Measurements from ENCODE around the gene DNASE1L3.
"Not testable (repeated sequence)": the region's sequence is repeated elsewhere in the genome, so short reads cannot be mapped to it uniquely, and the experiment has no call there.

The DNASE1L3 gene

DNA sequence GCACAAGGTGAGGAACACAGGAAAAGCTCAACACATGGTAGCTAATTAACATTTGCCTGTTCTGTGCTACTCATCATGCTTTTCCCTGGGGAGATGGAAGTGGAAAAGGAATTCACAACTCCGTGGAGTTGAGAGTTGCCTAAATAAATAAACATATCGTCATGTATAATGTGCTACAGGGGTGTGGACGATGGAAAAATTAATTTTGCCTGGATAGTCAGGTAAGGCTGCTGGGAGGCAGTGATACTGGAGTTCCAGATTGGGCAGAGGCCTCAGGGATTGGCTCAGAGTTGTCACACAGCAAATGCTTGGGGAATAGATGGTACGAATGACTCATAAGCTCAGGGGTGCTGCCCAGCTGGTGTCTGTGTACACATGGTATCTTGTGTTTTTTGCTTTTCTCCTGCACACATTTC, 23.8 kb upstream of the DNASE1L3 start:
- no peak for DNase-seq

DNA sequence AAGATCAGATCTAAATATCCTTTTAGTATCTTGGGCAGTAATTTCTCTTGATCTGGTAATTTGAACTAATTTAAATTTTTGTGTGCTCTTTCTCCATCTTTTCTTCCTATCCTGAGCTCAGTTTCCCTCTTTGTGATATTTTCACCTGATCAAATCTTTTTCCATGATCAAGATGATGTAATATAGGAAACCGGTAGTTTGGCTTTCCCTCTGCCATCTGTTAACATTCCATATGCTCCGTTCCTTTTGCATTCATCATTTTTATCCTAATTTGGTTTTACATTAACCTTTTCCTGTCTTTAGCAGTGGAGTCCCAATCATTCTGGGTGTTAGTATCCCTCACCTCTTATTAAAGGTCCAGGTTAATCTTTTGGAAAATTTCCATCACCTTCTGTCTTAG, 20.9 kb upstream of the DNASE1L3 start:
- DNase-seq = no peak

DNA sequence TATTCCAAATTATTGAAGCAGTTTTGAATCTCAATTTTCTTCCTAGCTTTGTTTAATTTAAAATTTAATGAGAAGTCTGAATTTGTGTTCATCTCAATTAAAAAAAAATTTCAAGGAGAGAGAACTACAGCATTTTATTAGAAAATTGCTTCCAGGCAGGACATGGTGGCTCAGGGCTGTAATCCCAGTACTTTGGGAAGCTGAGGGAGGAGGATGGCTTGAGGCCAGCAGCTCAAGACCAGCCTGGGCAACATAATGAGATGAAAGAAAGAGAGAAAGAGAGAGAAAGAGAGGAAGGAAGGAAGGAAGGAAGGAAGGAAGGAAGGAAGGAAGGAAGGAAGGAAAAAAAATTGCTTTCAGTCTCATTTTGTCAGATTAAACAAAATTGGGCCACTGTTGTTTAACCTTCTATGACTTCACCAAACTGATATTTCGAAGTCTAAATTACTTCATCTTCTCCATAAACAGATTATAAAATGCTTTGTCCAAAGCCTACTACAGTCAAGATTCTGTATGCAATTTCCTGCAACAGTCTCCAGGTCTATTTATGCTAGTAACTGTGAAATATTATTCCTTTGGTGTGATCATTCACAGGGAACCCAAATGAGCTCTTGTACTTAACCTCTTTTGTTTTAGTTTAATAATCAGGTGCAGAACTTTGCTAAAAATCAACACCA, 20.2 kb upstream of the DNASE1L3 start:
- DNase-seq = no peak

DNA sequence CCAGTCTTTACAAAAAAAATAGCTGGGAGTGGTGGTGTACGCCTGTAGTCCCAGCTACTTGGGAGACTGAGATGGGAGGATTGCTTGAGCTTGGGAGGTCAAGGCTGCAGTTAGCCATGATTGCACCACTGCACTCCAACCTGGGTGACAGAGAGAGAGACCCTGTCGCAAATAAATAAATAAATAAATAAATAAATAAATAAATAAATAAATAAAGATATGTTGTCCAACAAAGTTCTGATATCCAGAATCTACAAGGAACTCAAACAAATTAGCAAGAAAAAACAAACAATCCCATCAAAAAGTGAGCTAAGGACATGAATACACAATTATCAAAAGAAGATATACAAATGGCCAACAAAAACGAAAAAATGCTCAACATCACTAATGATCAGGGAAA, 17.2 kb upstream of the DNASE1L3 start:
- DNase-seq = not testable (repeated sequence)

DNA sequence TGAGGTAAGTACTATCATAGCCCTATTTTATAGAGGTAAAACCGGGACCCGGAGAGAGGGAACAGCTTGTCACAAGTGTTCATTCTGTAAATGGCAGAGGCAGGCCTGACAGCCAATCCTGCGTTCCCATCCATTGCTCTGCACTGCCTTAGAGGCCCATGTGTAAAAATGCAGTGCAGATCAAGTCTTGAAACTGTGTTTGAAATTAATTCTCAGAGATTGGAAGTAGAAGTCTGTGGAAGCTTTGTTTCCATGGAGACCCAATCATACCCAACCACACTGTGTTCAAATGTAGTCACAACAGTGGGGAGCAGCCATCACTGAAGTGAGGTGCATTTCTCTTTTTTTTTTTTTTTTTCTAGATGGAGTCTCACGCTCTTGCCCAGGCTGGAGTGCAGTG, 13.1 kb upstream of the DNASE1L3 start:
- no peak for DNase-seq

DNA sequence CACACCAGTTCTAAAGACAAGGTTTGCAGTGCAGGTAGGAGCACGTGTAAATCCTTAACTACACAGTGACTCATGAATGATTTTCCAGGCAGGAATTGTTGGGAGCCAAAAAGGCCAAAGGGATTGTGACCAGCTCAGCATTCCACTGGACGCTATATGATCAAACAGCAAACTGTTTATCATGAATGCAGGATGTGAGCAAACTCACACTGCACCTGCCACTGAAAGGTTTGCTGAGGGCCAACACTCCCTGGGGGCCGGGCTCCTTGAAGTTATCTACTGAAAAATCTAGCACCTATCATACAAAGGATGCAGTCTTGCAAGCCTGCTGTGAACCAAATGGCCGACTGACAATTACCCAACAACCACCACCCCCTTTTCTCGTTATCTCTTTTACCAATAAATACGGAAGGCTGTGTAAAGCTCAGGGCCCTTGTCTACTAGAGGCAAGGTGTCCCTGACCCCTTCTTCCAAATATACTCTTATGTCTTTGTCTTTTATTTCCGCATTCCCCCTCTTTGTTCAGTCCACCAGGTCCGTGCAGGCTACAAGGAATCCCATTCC, 11.5 kb upstream of the DNASE1L3 start:
- DNase-seq = no peak

DNA sequence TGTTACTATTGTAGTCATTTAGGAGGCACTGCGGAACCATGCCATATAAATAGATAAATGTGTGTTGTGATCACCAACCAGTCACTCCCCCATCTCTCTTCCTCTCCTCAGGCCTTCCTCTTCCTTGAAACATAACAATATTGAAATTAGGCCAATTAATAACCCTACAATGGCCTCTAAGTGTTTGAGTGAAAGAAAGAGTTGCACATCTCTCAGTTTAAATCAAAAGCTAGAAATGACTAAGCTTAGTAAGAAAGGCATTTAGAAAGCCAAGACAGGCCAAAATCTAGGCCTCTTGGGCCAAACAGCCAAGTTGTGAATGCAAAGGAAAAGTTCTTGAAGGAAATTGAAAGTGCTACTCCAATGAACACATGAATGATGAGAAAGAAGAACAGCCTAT, 8.1 kb upstream of the DNASE1L3 start:
- DNase-seq = no peak

DNA sequence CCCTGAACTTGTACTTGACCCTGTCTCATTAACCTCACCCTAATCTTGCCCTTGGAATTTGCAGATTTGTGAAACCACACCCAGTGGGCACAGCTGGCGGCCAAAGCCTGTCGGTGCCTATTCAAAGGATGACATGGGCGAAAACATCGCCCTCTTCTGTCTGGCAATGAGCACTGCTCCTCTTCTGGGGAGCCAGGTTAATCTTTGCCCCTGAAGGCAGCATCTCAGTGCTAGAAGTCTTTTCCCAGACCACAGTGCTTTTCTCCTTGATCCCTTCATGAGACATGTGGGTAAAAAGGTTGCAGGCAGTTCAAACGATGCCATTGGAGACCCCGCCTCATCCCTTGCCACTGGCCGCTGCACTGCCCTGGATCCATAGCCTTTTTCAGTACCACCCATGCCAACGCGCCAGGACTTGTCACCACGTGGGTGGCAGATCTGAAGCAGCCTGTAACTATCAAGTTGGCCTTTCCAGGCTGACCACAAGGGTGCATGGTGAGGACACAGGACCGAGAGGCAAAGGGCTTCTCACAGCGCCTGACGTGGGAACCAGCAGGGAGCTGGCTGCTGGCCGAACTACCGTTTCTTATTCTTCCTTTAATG, 6.5 kb upstream of the DNASE1L3 start:
- no peak for DNase-seq

DNA sequence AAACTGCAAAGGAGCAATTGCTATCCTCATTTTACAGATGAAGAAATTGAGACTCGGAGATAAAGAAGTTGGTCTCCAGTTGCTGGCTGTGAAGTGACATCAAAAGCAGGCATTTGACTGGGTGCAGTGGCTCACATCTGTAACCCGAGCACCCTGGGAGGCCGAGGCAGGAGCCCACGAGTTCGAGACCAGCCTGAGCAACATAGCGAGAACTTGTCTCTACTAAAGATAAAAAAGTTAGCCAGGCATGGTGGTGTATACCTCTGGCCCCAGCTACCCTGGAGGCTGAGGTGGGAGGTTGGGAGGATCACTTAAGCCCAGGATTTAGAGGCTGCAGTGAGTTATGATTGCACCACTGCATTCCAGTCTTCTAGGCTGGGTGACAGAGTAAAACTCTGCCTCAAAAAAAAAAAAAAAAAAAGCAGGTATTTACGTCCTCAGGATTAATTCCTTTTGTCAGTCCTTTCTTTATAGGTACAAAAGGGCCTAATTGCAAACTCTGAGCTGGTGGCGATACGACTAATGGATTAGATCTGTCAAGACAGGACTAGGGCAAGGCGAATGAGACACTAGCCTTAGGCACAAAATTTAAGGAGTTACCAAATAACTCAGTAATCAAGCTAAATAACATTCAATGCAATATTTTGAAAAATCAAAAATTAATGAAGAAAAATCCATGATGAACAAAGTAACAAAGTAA, 5.9 kb upstream of the DNASE1L3 start:
- no peak for DNase-seq

DNA sequence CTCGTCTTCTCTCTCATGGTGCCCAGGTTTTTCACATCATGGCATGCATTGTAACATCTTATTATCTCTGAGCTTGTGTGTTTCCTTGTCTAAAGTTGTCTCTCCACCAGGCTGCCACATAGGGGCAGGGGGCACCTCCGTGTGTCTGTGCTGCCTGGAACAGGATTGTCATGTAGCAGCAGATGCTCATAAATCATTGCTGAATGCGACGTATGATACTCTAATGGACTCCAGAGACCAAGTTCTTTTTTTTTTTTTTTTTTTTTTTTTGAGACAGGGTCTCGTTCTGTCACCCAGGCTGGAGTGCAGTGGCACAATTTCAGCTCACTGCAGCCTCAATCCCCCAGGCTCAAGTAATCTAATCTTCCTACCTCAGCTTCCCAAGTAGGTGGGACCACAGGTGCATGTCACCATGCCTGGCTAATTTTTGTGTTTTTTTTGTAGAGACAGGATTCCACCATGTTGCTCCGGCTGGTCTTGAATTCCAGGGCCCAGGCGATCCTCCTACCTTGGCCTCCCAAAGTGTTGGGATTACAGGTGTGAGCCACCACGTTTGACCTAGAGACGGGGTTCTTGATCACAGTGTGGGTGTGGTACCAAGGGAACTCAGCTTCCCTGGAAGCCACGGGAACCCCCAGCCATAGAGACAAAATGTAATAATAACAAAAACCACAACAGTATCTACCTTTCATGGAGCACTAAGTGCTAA, 4.7 kb upstream of the DNASE1L3 start:
- no peak for DNase-seq

DNA sequence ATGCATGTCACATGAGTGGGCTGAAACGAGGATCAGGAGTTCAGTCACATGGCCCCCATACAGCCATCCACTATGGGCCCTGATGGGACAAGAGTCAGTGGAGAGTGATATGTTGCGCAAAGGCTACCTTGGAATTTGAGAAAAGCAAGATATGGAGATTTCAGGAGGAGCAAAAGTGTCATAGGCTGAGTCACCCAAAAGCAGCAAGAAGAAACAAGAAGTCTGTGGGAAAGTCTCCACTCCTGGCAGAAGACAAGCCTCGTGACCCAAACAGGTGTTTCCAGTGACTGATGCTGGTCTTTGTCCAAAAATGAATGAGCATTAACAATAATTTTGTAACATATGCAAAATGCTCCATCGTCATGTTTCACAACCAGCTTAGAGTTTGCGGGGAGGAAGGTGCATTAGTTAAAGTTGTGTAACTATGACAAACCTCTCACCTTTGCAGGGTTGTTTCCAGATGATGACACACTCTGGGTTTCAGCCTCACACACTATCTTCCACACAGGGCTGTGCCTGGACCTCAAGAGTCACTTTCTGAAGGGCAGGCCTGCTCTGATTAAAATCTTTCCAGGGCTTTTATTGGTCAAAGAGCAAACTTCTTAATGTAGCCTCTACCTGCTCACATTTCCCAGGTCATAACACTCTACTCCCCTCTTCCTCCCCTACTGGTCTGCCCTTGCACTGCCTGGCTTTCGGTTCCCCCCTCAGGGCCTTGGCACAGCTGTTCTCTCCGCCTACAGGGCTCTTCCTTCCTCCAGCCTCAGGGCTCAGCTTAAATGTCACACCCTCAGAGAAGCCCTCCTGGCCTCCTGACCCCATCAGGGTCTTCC, 3.9 kb upstream of the DNASE1L3 start:
- DNase-seq = no peak

DNA sequence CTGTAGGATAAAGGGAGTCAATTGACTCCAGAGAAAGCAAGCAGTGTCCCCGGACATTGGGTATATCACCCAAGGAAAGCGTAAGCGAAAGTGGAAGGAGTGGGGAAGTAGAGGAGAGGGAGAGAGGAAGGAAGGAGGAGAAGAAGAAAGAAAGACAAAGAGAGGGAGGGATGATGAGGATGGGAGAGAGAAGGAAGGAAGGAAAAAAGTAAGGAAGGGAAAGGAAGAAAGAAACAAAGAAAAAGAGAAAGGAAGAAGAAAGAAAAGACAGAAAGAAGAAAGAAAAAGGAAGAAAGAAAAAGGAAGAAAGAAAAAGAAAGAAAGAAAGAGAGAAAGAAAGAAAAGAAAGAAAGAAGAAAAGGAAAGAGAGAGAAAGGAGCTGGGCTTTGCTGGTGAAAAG, 839 bp downstream of the DNASE1L3 start:
- no peak for DNase-seq

DNA sequence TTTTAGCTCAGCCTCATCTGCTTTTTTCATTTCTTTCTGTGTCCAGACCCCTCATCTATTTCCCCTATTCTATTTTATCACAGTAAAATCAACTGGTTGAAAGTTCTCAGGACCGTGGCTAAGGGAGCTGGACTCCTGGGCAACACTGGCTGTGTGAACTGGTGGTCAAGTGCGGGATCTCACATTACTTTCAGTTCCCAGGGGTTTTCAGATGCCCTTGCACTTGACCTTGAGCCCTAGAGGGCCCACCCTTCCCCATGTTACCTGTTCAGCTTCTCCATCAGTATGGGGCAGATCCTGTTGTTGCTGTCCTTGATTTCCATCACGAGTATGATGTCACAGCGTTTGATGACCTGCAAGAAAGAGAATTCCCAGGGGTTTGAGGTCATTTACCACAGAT, 2.8 kb downstream of the DNASE1L3 start:
- no peak for DNase-seq

DNA sequence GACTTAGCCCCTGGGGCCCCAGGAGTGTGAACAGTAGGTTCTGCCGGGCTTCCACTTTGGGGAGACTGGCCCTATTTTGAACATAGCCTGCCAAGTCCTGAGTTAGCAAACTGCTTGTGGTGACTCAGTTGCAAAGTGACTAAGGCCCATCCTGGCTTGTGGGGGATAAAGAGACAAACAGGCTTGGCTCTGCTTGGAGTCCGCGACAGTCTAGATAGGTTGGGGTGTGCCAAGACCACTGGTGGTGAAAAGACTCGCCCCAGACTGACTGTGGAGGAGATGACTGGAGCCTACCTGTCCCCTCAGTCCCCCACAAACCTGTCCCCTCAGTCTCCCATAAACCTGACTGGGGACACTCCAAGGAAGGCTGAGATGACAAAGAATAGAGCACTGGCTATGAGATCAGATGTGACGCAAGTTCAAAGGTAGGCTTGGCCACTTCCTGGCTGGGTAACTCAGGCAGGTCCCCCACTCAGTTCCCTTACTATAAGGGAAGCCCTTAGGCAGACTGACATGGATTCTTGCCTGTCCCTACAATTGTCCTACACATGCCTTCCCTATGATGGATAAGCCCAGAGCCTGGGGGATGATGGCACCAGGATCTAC, 4.3 kb downstream of the DNASE1L3 start:
- DNase-seq = no peak

DNA sequence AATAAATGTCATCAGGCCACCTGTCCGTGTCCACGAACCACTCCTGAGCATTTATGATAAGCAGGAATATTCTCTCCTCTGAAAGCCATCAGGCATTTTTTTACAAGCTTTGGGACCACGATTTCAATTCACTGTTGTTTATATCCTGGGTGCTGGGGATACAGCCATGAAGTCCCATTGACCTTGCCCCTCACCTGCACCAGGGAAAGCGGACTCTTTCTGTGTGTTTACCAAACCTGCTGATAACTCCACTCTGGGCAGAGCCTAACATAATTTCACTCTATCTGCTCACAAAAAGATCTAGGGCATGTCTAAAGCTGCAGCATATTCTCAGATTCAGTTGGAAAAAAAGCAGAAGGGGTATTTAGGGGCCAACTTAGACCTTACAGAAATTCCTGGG, 4.8 kb downstream of the DNASE1L3 start:
- no peak for DNase-seq

DNA sequence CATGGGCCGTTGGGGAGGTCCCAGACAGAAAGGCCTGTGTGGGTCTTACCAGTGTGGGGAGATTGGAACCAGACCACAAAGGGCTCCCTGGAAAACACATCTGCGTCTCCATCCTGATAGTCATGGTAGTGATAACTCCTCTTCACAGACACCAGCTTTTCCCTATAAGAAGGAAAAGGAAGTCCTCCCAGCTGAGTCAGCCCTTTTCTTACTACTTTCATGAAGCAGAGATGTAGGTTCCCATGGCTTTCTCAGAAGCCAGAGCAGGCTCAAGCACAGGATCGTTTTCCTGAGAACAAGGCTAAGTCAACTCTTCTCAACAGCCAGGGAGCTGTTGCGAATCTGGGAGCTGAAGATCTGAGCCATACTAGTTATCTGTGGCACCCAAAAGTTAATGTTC, 6.1 kb downstream of the DNASE1L3 start:
- DNase-seq = no peak

DNA sequence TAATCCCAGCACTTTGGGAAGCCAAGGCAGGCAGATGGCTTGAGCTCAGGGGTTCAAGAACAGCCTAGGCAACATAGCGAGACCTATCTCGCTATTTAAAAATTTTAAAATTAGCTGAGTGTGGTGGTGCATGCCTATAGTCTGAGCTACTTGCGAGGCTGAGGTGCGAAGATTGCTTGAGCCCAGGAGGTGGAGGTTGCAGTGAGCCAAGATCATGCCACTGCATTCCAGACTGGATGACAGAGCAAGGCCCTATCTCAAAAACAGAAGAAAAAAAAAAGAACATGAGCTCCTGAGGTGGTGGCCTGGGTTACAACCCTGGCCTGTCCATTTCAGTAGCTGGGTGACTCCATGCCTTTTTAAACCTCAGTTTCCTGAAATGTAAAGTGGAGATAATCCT, 7.2 kb downstream of the DNASE1L3 start:
- DNase-seq = no peak

DNA sequence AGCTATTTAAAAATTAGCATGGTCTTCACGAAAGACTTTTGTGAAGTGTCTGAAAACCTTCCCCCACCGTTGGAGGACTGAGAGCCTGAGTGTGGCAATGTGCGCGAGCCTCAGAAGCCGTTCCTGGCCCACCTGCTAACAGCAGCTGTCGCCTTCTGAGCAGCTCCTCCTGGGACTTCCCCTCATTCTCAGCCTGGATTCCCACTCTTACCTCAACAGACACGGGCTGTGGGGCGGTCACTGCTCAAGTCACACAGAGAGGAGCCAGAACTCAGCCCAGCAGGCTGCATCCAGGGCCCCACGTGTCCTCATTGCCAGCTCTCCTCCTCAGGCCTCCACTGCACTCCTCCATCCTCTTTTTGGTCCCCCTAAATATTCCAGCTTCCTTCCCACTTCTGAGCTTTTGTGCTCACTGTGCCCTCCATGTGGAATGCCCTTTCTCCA, 7.8 kb downstream of the DNASE1L3 start:
- no peak for DNase-seq

DNA sequence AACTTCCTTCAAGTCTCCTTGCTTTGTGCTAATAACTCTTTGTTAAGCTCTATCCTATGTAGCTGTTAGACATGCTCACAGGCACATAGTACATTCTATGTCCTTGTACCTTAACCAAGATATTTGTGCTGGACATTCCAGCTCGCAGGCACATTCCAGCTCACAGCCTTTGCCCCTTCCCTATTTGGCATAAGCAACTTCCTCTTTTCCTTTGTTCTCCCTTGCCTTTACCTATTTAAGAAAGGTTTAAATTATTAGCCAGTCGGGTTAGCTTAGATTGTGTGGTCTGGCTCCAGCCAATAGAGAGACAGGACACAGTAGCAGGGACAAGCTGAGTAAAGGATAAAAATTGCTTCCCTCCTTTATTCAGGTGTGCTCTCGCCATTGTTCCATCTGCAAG, 9.3 kb downstream of the DNASE1L3 start:
- DNase-seq = not testable (repeated sequence)

DNA sequence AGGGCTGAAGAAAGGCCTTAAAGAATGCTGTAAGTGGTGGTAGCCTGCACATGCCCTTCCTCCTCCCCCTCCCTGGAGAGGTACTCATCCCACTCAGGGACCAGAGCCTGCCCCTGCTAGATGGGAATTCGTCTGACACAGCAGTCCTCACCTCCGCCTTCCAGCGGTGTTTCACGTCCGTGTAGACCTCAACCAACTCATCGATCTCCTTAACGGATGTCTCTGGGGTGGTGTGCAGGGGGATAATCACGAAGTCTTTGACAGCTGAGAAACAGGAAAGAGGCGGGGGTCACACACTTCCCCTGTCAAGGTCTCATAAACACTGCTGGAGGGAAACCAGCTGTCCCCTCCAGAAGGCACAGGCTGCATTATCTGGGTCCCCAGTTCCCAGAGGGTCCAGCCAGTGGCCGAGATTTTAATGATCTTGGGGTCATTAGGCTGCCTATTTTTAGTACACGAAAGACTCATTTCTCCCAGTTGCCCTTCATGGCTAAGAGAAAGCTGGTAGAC, 9.9 kb downstream of the DNASE1L3 start:
- no peak for DNase-seq

DNA sequence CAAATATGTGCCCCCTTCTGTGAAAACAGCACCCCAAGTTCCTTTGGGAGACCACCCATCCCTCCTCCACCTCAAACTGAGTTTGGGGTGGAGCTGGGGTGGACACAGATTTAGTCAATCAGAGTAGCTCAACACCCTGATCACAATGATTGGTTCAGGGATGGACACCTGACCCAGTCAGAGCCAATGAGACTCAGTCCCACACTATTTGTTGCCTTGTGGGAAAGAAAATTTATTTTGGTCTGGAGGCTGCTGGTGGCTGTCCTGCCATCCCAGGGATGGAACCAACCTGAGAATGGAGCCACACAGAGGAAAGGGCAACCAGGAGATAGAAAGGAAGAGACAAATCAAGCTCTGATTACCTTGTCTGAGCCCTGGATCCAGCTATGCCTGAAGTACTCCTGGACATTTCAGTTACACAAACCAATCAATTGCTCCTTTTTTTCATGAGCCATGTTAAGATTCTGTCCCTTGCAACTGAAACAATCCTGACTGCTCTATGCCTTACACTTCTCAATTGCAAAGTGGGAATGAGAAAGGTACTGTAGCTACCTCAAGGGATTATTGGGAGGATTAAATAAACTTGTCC, 10.6 kb downstream of the DNASE1L3 start:
- DNase-seq = no peak

All from activated gamma-delta T cell (primary cell).